Liver (tissue), 9 donors: ENCODE measurements around the gene SPATA4. TPM values are rescaled to one million over a fixed set of nuclear protein-coding genes. Genes with fewer than 3 reads are reported as not detected.

Source experiments
- DNase-seq: peaks from one replicate; pipeline ENCODE4 v3.0.0-alpha.2; 2017; ENCODE audit warnings: low spot score
- H3K27ac ChIP-seq, 2 donors: one replicate each; pipeline ENCODE4 v1.7.0; 2013; ENCODE audit warnings: inconsistent platforms in 2 of 2, low read length in 2 of 2, control low read depth in 1 of 2, low read depth in 1 of 2, mild to moderate bottlenecking in 1 of 2
- H3K27me3 ChIP-seq, 4 donors: one replicate each; pipeline versions ENCODE4 v1.6.1 to v1.7.0; 2013; ENCODE audit warnings: low read length in 3 of 4, inconsistent platforms in 1 of 4, mild to moderate bottlenecking in 1 of 4, moderate library complexity in 1 of 4; ENCODE audit not compliant: control insufficient read depth in 4 of 4, insufficient read depth in 4 of 4
- H3K36me3 ChIP-seq, 4 donors: one replicate each; pipeline versions ENCODE4 v1.6.1 to v1.7.0; 2013; ENCODE audit warnings: low read length in 3 of 4, mild to moderate bottlenecking in 3 of 4, low read depth in 1 of 4, moderate library complexity in 1 of 4; ENCODE audit not compliant: control insufficient read depth in 4 of 4, insufficient read depth in 3 of 4
- H3K4me1 ChIP-seq, 4 donors: one replicate each; pipeline versions ENCODE4 v1.6.1 to v1.7.0; 2013; ENCODE audit warnings: low read length in 3 of 4, mild to moderate bottlenecking in 3 of 4, moderate library complexity in 1 of 4; ENCODE audit not compliant: control insufficient read depth in 4 of 4, insufficient read depth in 4 of 4
- H3K4me3 ChIP-seq, 3 donors: one replicate each; pipeline versions ENCODE4 v1.6.1 to v1.7.0; 2013; ENCODE audit warnings: low read length in 3 of 3, control low read depth in 1 of 3, low read depth in 1 of 3, mild to moderate bottlenecking in 1 of 3
- H3K9ac ChIP-seq, 2 donors: one replicate each; pipeline ENCODE4 v1.7.0; 2013; ENCODE audit warnings: low read length in 2 of 2, mild to moderate bottlenecking in 2 of 2, moderate library complexity in 2 of 2, control low read depth in 1 of 2, low read depth in 1 of 2
- H3K9me3 ChIP-seq, 4 donors: one replicate each; pipeline versions ENCODE4 v1.6.1 to v1.7.0; 2013; ENCODE audit warnings: low read length in 3 of 4; ENCODE audit not compliant: control insufficient read depth in 4 of 4
- EGR1 ChIP-seq, 2 donors: IDR thresholded peaks; 2 replicates each; pipeline ENCODE4 v1.6.1; 2016 to 2018; ENCODE audit warnings: antibody characterized with exemption in 2 of 2, low read depth in 2 of 2
- FOXA1 ChIP-seq: IDR thresholded peaks from 2 replicates; pipeline ENCODE4 v1.6.1; 2016; ENCODE audit warnings: antibody characterized with exemption
- FOXA2 ChIP-seq: IDR thresholded peaks from 2 replicates; pipeline ENCODE4 v1.6.1; 2016; ENCODE audit warnings: antibody characterized with exemption
- HNF4A ChIP-seq, 2 donors: conservative IDR thresholded peaks; 2 replicates each; pipeline ENCODE4 v1.6.1; 2016; ENCODE audit warnings: antibody characterized with exemption in 2 of 2, mild to moderate bottlenecking in 2 of 2
- HNF4G ChIP-seq: IDR thresholded peaks from 2 replicates; pipeline ENCODE4 v1.6.1; 2016; ENCODE audit warnings: antibody characterized with exemption
- NR2F2 ChIP-seq: IDR thresholded peaks from 2 replicates; pipeline ENCODE4 v1.6.1; 2016; ENCODE audit warnings: antibody characterized with exemption
- RAD21 ChIP-seq, 2 donors: IDR thresholded peaks; 2 replicates each; pipeline ENCODE4 v1.6.1; 2016; ENCODE audit warnings: antibody characterized with exemption in 2 of 2, mild to moderate bottlenecking in 2 of 2
- SP1 ChIP-seq: IDR thresholded peaks from 2 replicates; pipeline ENCODE4 v1.6.1; 2018; ENCODE audit warnings: antibody characterized with exemption, mild to moderate bottlenecking
- TAF1 ChIP-seq: conservative IDR thresholded peaks from 2 replicates; pipeline ENCODE4 v1.6.1; 2016; ENCODE audit warnings: antibody characterized with exemption, mild to moderate bottlenecking
- YY1 ChIP-seq: IDR thresholded peaks from 2 replicates; pipeline ENCODE4 v1.6.1; 2016; ENCODE audit warnings: antibody characterized with exemption, mild to moderate bottlenecking
- WGBS: extraction: QIAGEN DNeasy Blood & Tissue Kit; methylation state at CpG from one replicate; pipeline ENCODE4 v1.1.7; 2013; 5-methylcytosine and 5-hydroxymethylcytosine counted together
- polyA plus RNA-seq, 2 donors: library from polyadenylated mRNA; stranded (reverse) in 1 of 2; unstranded in 1 of 2; fragments of 200-250 nt in 1 of 2; fragments of >200 nt in 1 of 2; fragmentation: Nextera tagmentation in 1 of 2; extraction: Ambion mirVana in 1 of 2; gene quantifications; one replicate each; pipeline versions ENCODE4 v1.2.1 to v1.2.3, GENCODE V29; 2013 to 2015
- total RNA-seq, 2 donors: library from RNA; depleted of rRNA; stranded (reverse); fragments of >200 nt; gene quantifications; one replicate each; pipeline ENCODE4 v1.2.3, GENCODE V29; 2014
- TF ChIP-seq, protein P1 (sequence below): IDR thresholded peaks from 2 replicates; pipeline ENCODE4 v1.6.1; 2016; ENCODE audit warnings: antibody characterized with exemption, mild to moderate bottlenecking
- TF ChIP-seq, protein P2 (sequence below): IDR thresholded peaks from 2 replicates; pipeline ENCODE4 v1.6.1; 2016; ENCODE audit warnings: antibody characterized with exemption
- TF ChIP-seq, protein P3 (sequence below): fragments of 150-350 bp; IDR thresholded peaks from 2 replicates; pipeline ENCODE4 v1.5.1; 2017; ENCODE audit warnings: improper control_type of control experiment, low read depth, low read length; ENCODE audit not compliant: missing input control
- TF ChIP-seq, protein P4 (sequence below): IDR thresholded peaks from 2 replicates; pipeline ENCODE4 v1.6.1; 2016; ENCODE audit warnings: antibody characterized with exemption
- TF ChIP-seq, protein P5 (sequence below): IDR thresholded peaks from 2 replicates; pipeline ENCODE4 v1.6.1; 2016; ENCODE audit warnings: antibody characterized with exemption
- donor health status: healthy.
- donor health status: healthy.
- donor health status: healthy.
- donor health status: healthy.
- donor health status: healthy.

SPATA4 gene
- total and polyA plus RNA-seq, 4 donors, result 0.14 TPM; not detected in 3

DNA sequence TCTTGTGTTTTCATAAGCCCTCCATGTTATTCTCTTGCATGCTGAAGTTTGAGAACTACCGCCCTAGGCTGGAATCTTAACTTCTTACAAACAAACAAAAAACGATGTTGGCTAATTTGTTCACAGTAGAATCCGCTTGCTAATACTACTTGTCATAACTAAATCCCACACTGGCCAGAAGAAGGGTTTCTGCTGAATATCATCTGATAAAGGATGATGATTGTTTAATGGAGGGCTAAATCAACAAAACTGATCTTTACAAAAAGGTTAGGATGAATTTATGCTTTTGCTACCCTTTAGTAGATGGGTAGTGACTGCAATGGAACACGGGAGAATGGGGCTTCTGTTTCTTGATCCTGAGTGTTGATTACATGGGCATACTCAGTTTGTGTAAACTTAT lies 42.3 kb downstream of the SPATA4 start:
- TF ChIP-seq EGR1 (IDR thresholded peaks at IDR 0.05; ENCODE audit: low read depth in 2 of 2) (no peak), FOXA1 (no peak), HNF4G (no peak), RAD21 (IDR thresholded peaks at IDR 0.05) (no peak), HNF4A (conservative IDR thresholded peaks at IDR 0.05) (no peak), FOXA2 (no peak), TAF1 (no peak), NR2F2 (no peak), YY1 (no peak)
- TF ChIP-seq, protein P1, sequence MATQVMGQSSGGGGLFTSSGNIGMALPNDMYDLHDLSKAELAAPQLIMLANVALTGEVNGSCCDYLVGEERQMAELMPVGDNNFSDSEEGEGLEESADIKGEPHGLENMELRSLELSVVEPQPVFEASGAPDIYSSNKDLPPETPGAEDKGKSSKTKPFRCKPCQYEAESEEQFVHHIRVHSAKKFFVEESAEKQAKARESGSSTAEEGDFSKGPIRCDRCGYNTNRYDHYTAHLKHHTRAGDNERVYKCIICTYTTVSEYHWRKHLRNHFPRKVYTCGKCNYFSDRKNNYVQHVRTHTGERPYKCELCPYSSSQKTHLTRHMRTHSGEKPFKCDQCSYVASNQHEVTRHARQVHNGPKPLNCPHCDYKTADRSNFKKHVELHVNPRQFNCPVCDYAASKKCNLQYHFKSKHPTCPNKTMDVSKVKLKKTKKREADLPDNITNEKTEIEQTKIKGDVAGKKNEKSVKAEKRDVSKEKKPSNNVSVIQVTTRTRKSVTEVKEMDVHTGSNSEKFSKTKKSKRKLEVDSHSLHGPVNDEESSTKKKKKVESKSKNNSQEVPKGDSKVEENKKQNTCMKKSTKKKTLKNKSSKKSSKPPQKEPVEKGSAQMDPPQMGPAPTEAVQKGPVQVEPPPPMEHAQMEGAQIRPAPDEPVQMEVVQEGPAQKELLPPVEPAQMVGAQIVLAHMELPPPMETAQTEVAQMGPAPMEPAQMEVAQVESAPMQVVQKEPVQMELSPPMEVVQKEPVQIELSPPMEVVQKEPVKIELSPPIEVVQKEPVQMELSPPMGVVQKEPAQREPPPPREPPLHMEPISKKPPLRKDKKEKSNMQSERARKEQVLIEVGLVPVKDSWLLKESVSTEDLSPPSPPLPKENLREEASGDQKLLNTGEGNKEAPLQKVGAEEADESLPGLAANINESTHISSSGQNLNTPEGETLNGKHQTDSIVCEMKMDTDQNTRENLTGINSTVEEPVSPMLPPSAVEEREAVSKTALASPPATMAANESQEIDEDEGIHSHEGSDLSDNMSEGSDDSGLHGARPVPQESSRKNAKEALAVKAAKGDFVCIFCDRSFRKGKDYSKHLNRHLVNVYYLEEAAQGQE, result no peak
- TF ChIP-seq, protein P2, sequence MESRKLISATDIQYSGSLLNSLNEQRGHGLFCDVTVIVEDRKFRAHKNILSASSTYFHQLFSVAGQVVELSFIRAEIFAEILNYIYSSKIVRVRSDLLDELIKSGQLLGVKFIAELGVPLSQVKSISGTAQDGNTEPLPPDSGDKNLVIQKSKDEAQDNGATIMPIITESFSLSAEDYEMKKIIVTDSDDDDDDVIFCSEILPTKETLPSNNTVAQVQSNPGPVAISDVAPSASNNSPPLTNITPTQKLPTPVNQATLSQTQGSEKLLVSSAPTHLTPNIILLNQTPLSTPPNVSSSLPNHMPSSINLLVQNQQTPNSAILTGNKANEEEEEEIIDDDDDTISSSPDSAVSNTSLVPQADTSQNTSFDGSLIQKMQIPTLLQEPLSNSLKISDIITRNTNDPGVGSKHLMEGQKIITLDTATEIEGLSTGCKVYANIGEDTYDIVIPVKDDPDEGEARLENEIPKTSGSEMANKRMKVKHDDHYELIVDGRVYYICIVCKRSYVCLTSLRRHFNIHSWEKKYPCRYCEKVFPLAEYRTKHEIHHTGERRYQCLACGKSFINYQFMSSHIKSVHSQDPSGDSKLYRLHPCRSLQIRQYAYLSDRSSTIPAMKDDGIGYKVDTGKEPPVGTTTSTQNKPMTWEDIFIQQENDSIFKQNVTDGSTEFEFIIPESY, result no peak
- TF ChIP-seq, protein P3, sequence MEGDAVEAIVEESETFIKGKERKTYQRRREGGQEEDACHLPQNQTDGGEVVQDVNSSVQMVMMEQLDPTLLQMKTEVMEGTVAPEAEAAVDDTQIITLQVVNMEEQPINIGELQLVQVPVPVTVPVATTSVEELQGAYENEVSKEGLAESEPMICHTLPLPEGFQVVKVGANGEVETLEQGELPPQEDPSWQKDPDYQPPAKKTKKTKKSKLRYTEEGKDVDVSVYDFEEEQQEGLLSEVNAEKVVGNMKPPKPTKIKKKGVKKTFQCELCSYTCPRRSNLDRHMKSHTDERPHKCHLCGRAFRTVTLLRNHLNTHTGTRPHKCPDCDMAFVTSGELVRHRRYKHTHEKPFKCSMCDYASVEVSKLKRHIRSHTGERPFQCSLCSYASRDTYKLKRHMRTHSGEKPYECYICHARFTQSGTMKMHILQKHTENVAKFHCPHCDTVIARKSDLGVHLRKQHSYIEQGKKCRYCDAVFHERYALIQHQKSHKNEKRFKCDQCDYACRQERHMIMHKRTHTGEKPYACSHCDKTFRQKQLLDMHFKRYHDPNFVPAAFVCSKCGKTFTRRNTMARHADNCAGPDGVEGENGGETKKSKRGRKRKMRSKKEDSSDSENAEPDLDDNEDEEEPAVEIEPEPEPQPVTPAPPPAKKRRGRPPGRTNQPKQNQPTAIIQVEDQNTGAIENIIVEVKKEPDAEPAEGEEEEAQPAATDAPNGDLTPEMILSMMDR, result no peak
- H3K4me1 ChIP-seq, result no peaks in the 10 kb centered on the region
- H3K4me3 ChIP-seq, result no peak overlapping the region
- no peak overlapping the region for H3K27ac ChIP-seq
- no peaks in the 10 kb centered on the region for H3K27me3 ChIP-seq
- H3K9ac ChIP-seq, result no peak overlapping the region
- no peaks in the 10 kb centered on the region for H3K36me3 ChIP-seq
- no peak for DNase-seq
- no peaks in the 10 kb centered on the region for H3K9me3 ChIP-seq
- 81% methylated on average over 4 of the region's 4 CpGs for WGBS

DNA sequence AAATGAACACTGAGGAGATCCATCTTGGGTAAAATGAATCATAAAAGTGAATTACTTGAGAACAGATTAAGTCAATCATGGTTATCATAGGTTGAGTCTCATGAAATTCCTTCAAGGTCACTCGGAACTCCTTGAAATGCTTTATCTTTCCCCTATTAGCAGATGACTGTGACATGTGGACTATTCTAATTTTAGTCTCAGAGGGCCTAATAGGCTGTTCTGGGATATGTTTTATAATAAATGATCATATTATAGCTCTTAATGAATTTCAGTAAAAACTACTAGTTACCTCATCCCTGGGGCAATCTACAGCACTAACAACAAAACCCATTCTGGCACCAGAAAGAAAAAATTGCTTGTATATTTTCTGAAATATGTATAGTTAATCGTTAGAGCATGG lies 44.7 kb downstream of the SPATA4 start:
- no peak overlapping the region for H3K9ac ChIP-seq
- H3K27ac ChIP-seq, result no peak overlapping the region
- no peak overlapping the region for H3K4me3 ChIP-seq
- H3K9me3 ChIP-seq, result no peaks in the 10 kb centered on the region
- 83% methylated on average over 2 of the region's 2 CpGs for WGBS
- H3K4me1 ChIP-seq, result no peaks in the 10 kb centered on the region
- H3K27me3 ChIP-seq, result no peaks in the 10 kb centered on the region
- H3K36me3 ChIP-seq, result no peaks in the 10 kb centered on the region
- no peak for DNase-seq
- TF ChIP-seq, protein P3, result no peak
- TF ChIP-seq, protein P4, sequence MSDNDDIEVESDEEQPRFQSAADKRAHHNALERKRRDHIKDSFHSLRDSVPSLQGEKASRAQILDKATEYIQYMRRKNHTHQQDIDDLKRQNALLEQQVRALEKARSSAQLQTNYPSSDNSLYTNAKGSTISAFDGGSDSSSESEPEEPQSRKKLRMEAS, result no peak
- TF ChIP-seq, protein P1, result no peak
- TF ChIP-seq FOXA2 (no peak), HNF4A (conservative IDR thresholded peaks at IDR 0.05) (no peak), NR2F2 (no peak), YY1 (no peak), HNF4G (no peak), SP1 (no peak), RAD21 (IDR thresholded peaks at IDR 0.05) (no peak)
- TF ChIP-seq, protein P2, result no peak
- TF ChIP-seq, protein P5, sequence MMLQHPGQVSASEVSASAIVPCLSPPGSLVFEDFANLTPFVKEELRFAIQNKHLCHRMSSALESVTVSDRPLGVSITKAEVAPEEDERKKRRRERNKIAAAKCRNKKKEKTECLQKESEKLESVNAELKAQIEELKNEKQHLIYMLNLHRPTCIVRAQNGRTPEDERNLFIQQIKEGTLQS, result no peak
